GM18907 (cell line): ENCODE data around the gene LRIF1.

Source experiments
- ATAC-seq: cut with Tn5 transposase; IDR thresholded peaks from one replicate; pipeline ENCODE4 v1.9.1; 2021; ENCODE audit warnings: mild to moderate bottlenecking, moderate library complexity; ENCODE audit not compliant: unreplicated experiment

Gene LRIF1

GRCh38 chr1:110897681-110898080 lies 66.0 kb downstream of the LRIF1 start:
- no peak for ATAC-seq
